Activated CD4-positive, alpha-beta T cell treated with anti-CD3 and anti-CD28 coated beads, Interleukin-2, amount 50 U/mL, for 24 hours (primary cell): ENCODE data around the gene ATP6V0D1.
A peak's percentile ranks its signal among the peaks of the same experiment; 100 is the strongest.
"Not testable (repeated sequence)": the region's sequence is repeated elsewhere in the genome, so short reads cannot be mapped to it uniquely, and the experiment has no call there.

ENCODE experiments used
- DNase-seq, 2 donors: peaks; one replicate each; pipeline ENCODE4 v3.0.0-alpha.2; 2020; ENCODE audit warnings: low read depth in 1 of 2, low spot score in 1 of 2

ATP6V0D1 gene

DNA sequence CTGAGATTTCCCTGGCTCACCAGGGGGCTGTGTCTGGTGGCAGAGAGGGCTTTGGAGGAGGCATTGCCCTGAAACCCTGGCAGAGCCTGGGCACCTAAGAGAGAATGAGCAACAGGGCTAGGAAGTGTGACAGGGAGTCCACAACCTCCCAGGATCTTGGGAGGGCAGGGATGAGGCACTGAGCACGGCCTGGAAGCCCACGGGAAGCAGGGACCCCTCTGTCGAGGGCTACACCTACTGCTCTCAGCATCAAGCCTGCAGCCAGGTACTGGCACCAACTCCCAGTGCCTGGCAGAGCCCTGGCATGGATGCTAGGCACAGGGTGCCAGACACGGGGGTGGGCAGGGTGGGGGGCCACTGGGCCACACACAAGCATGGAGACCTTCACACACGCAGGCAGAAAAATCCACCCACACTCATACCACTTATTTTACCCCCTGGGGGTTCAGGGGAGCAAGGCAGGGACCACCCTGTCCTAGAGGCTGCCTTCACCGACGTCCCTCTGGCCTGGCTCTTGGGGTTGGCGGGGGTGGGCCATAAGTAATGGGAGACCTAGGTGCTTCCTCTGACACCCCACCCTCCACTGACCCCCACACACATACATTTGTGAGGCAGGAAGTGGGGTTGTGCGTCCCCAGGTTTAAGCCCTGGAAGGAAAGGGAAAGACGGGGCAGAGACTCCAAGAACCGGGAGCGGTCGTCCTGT lies 51.0 kb downstream of the ATP6V0D1 start:
- DNase-seq: no peak

- DNase-seq: no peak
Measured at GRCh38 chr16:67429053-67429798, 51.7 kb downstream of the ATP6V0D1 start.

GRCh38 chr16:67428146-67428731 lies 52.7 kb downstream of the ATP6V0D1 start:
- peak in 1 of 2 donors; percentile 21 for DNase-seq

DNA sequence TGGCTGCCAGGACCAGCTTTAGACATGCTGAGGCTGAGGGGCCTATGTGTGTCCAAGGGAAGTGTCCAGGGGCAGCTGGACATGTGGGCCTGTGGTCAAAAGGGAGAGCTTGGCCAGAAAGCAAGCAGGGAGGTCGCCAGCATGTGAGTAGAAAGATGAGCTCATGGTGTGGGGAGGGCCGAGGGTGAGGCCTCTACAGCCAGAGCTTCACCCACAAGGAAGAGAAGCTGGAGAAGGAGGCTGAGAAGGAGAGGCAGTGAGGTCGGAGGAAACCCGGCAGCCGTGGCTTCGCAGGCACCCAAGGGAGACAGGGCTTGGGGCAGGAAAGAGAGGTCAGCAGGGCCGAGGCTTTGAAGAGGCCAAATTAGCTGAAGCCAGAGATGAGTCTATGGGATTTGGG lies 54.0 kb downstream of the ATP6V0D1 start:
- no peak for DNase-seq

DNA sequence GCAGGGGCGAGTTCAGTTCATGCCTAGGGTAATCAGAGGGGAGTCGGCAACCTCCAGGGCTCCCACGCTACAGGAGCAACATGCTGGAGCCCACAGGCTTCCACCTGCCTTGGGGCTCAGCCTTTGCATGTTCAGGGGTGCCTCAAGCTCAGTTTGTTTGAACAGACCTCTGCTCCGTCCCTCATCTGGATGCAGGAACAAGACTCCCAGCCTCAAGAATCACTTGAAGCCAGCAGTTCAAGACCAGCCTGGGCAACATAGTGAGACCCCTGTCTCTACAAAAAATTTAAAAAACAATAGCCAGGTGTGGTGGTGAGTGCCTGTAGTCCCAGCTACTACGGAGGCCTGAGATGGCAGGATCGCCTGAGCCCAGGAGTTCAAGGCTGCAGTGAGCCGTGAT lies 54.9 kb downstream of the ATP6V0D1 start:
- DNase-seq: no peak

DNA sequence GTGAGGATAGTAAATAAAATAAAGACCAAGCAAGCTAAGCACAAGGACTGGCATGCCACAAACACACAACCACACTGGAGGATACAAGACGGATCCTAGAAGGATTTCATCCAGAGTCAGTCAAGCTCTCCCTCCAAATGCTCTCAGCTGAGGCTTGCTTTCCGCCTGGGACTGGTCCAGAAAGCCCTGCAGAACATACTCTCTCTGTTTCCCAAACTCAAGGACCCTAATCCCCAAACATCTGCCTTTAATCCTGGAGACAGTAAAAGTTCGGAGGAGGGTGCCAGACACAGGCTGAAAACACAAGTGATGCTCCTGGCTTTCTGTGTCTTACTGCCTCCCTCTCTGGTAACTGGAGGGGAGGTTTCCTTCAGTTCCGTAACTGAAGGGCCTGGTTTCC lies 55.4 kb downstream of the ATP6V0D1 start:
- DNase-seq: no peak

DNA sequence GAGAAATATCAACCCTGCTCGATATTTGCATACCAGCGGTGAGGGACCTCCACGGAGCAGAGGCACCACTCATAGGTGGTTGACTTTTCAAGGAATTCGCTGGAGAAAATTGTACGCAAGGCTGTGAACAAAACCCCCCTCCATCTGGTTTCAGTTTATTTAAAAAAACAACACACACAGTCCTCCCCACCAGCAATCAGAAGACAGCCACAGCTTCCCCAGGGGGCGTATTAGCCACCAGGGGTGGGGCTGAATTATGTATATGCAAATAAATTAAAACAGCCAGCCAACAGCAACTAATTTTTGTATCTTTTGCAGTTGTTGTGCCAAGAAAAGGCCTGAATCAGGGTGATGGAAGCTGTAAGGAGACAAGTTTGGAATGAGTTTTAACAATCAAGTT lies 55.9 kb downstream of the ATP6V0D1 start:
- DNase-seq: no peak

GRCh38 chr16:67424261-67424615 lies 56.7 kb downstream of the ATP6V0D1 start:
- DNase-seq: no peak

- no peak for DNase-seq
Measured at GRCh38 chr16:67423611-67424260, 57.2 kb downstream of the ATP6V0D1 start.

DNA sequence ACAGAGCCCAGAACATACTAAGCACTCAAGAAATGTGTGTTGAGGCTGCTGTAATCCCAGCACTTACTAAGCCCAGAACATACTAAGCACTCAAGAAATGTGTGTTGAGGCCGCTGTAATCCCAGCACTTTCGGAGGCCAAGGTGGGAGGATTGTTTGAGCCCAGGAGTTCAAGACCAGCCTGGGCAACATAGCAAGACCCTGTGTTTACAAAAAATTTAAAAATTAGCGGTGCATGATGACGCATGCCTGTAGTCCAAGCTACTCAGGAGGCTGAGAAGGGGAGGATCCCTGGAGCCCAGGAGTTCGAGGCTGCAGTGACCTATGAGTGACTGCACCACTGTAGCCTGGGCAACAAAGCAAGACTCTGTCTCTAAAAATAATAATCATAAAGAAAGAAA lies 57.9 kb downstream of the ATP6V0D1 start:
- no peak for DNase-seq

DNA sequence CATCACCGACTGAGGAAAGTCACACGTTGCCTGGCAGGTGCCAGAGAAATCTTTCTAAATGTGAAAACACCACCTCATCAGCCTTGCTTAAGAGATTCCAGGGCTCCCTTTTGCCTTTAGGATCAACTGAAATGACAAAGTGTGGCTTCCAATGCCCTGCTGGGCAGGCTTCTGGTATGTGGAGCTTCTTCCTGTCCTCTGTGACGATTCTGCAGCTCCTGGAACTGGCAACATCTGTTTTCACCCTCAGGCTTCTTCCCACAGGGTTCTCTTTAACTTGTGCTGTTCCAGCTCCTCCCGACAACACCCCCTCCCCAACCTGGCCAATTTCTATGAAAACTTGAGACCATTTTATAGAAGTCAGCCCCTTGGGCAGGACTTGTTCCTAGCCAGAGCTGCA lies 59.9 kb downstream of the ATP6V0D1 start:
- no peak for DNase-seq

- no peak for DNase-seq
Measured at GRCh38 chr16:67419931-67420330, 61.0 kb downstream of the ATP6V0D1 start.

- DNase-seq: no peak
Measured at GRCh38 chr16:67419502-67419901, 61.5 kb downstream of the ATP6V0D1 start.

- DNase-seq: no peak
Measured at GRCh38 chr16:67417333-67418061, 63.5 kb downstream of the ATP6V0D1 start.

- DNase-seq: peak in 1 of 2 donors; percentile 33
Measured at GRCh38 chr16:67415872-67416793, 64.8 kb downstream of the ATP6V0D1 start, which contains the start of gene ZDHHC1. ZDHHC1 (minus strand) TSS chr16:67416477; CDS start chr16:67407775, 8,702 bp downstream.

- not testable (repeated sequence) for DNase-seq
Measured at GRCh38 chr16:67415421-67415820, 65.5 kb downstream of the ATP6V0D1 start.

DNA sequence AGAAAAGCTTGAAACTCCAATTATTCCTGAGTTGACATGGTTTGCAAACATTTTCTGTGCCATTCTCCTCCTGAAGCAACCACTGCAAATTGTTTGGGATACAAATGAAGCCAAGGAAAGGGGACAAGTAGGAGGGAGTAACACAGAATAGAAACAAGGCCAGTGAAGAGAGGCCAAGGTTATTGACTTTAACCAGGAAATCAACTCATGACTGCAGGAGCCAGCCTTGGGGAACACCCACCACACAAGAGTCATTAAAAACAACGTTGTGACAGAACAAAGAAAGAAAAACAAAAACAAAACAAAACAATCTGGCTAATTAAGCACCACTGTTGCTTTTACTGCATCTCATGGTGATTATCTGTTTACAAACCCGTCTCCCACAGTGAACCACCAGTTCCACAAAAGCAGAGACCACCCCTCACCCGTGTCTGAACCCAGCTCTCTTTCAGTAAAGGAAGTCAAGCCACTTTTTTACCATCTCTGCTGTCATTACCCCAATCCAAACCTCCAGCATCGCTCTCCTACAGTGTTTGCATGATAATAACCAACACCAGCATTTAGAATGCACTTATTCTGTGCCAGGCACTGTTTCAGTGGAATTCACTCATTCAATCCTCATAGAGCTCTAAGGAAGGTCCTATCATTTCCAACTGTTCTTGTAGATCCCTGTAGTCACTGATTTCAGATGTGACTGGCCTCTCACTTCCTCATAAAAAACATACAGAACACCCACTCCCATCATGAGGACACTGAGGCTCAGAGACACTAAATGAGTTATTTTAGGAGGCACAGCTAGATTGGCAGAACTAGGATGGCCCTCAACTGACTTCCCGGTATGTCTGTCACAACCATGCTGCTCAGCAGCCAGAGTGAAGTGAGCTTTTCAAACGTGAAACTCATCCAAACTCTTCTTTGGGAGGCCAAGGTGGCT lies 66.7 kb downstream of the ATP6V0D1 start:
- no peak for DNase-seq

GRCh38 chr16:67412294-67412693 lies 68.7 kb downstream of the ATP6V0D1 start:
- DNase-seq: no peak

- DNase-seq: no peak
Measured at GRCh38 chr16:67411339-67411738, 69.6 kb downstream of the ATP6V0D1 start.
